Measurements from ENCODE around the gene SLC13A1.

The SLC13A1 gene

DNA sequence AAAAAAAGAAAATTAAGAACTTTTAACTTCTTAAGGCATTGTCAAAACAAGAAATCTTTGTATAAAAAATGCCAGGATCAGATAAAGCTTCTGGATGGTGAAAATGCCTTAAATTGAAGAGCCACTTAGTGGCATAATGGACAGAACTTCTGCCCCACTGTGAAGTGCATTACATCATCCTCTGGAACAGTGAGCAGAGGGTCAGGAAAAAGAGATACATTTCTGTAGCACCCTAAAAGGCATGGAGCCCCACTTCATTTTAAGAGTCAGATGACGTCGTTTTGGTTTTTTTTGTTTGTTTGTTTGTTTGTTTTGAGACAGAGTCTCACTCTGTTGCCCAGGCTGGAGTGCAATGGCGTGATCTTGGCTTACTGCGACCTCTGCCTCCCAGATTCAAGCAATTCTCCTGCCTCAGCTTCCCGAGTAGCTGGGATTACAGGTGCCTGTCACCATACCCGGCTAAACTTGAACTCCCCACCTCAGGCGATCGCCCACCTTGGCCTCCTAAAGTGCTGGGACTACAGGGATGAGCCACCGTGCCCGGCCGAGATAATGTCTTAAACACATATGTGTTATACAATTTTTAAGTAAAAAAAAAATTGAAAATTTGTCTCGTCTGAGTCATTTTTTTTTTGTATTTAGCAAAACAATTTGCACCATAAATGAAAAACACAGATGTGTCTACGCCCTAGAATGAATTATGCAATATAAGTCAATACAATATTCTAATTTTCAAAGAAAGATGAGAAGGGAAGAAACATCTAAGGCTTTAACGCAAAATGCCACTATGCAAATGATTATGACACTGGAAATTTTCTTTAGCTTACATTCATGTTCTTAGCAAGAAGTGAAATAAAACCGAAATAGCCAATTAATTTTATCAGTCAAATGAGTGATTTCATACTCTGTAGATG lies 29.2 kb downstream of the SLC13A1 start:
- Mint-ChIP-seq H3K4me1 (ENCODE audit: low read depth) (no peaks in the 10 kb centered on the region), H3K27ac (no peak overlapping the region), H3K27me3 (no peaks in the 10 kb centered on the region)

GRCh38 chr7:123169065-123169464 lies 30.7 kb downstream of the SLC13A1 start:
- Mint-ChIP-seq H3K36me3 (ENCODE audit: low read depth) (no peaks in the 10 kb centered on the region), H3K9me3 (no peaks in the 10 kb centered on the region), H3K4me1 (ENCODE audit: low read depth) (no peaks in the 10 kb centered on the region), H3K4me3 (no peak overlapping the region), H3K27me3 (no peaks in the 10 kb centered on the region), H3K27ac (no peak overlapping the region)
- intact Hi-C loops (cut with micrococcal nuclease), result no loop called here

More for the DNA sequence above, 29.2 kb downstream of the SLC13A1 start:
- intact Hi-C loops (cut with micrococcal nuclease), result no loop called here
- no peaks in the 10 kb centered on the region for H3K9me3 Mint-ChIP-seq
- H3K4me3 Mint-ChIP-seq, result no peak overlapping the region
- no peaks in the 10 kb centered on the region for H3K36me3 Mint-ChIP-seq (ENCODE audit: low read depth)

- H3K4me3 Mint-ChIP-seq, result no peak overlapping the region
- H3K27ac Mint-ChIP-seq, result no peak overlapping the region
- H3K4me1 Mint-ChIP-seq (ENCODE audit: low read depth), result no peaks in the 10 kb centered on the region
- no peaks in the 10 kb centered on the region for H3K27me3 Mint-ChIP-seq
- no peaks in the 10 kb centered on the region for H3K9me3 Mint-ChIP-seq
- intact Hi-C loops (cut with micrococcal nuclease), result no loop called here
- H3K36me3 Mint-ChIP-seq (ENCODE audit: low read depth), result no peaks in the 10 kb centered on the region
Measured at GRCh38 chr7:123157606-123158005, 42.2 kb downstream of the SLC13A1 start.

- Mint-ChIP-seq H3K4me3 (no peak overlapping the region), H3K36me3 (ENCODE audit: low read depth) (no peaks in the 10 kb centered on the region), H3K9me3 (no peaks in the 10 kb centered on the region), H3K4me1 (ENCODE audit: low read depth) (no peaks in the 10 kb centered on the region), H3K27ac (no peak overlapping the region), H3K27me3 (no peaks in the 10 kb centered on the region)
- intact Hi-C loops (cut with micrococcal nuclease), result no loop called here
Measured at GRCh38 chr7:123155571-123155970, 44.2 kb downstream of the SLC13A1 start.

- Mint-ChIP-seq H3K4me1 (ENCODE audit: low read depth) (no peaks in the 10 kb centered on the region), H3K27me3 (no peaks in the 10 kb centered on the region), H3K4me3 (no peak overlapping the region), H3K9me3 (no peaks in the 10 kb centered on the region), H3K36me3 (ENCODE audit: low read depth) (no peaks in the 10 kb centered on the region), H3K27ac (no peak overlapping the region)
- intact Hi-C loops (cut with micrococcal nuclease), result no loop called here
Measured at GRCh38 chr7:123154231-123154860, 45.4 kb downstream of the SLC13A1 start.

DNA sequence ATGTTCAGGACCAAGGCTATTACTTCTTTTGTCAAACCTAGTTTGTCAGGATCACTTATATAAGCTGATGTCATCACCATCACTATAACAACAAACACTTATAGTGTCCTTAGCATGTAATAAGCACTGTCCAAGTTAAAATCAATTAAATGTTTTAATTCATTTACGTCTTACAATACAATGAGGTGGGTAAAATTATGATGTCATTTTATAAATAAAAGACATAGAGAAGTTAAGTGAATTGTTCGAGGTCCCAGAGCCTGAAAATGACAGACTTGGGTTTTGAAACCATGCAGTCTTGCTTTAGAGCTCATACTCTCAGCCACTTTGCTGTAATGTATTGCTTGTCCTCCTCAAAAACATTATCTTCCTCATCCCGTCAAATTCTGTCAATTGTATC lies 48.3 kb downstream of the SLC13A1 start:
- H3K4me3 Mint-ChIP-seq, result no peak overlapping the region
- H3K27me3 Mint-ChIP-seq, result no peaks in the 10 kb centered on the region
- intact Hi-C loops (cut with micrococcal nuclease), result no loop called here
- no peaks in the 10 kb centered on the region for H3K4me1 Mint-ChIP-seq (ENCODE audit: low read depth)
- no peak overlapping the region for H3K27ac Mint-ChIP-seq
- H3K36me3 Mint-ChIP-seq (ENCODE audit: low read depth), result no peaks in the 10 kb centered on the region
- no peaks in the 10 kb centered on the region for H3K9me3 Mint-ChIP-seq

DNA sequence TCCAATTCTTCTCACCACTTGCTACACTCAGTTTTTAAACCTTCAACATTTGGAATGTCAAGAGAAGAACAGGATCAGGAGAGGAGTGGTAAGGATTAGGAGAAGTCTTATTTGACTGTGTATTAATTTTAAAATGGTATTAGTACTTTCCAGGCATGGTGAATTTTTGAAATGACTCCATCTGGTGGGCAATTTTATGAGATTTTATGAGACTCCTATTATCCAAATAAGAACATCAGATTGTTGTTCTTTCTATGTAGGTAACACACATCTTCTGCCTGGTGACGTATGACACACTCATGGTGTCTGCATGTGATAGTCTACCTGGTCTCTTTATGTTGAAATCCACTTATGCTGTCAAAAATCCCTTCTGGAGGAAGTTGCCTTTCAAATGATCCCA lies 51.0 kb downstream of the SLC13A1 start:
- no peak overlapping the region for H3K4me3 Mint-ChIP-seq
- H3K27me3 Mint-ChIP-seq, result no peaks in the 10 kb centered on the region
- H3K4me1 Mint-ChIP-seq (ENCODE audit: low read depth), result no peaks in the 10 kb centered on the region
- H3K27ac Mint-ChIP-seq, result no peak overlapping the region
- no peaks in the 10 kb centered on the region for H3K9me3 Mint-ChIP-seq
- no peaks in the 10 kb centered on the region for H3K36me3 Mint-ChIP-seq (ENCODE audit: low read depth)
- intact Hi-C loops (cut with micrococcal nuclease), result no loop called here

DNA sequence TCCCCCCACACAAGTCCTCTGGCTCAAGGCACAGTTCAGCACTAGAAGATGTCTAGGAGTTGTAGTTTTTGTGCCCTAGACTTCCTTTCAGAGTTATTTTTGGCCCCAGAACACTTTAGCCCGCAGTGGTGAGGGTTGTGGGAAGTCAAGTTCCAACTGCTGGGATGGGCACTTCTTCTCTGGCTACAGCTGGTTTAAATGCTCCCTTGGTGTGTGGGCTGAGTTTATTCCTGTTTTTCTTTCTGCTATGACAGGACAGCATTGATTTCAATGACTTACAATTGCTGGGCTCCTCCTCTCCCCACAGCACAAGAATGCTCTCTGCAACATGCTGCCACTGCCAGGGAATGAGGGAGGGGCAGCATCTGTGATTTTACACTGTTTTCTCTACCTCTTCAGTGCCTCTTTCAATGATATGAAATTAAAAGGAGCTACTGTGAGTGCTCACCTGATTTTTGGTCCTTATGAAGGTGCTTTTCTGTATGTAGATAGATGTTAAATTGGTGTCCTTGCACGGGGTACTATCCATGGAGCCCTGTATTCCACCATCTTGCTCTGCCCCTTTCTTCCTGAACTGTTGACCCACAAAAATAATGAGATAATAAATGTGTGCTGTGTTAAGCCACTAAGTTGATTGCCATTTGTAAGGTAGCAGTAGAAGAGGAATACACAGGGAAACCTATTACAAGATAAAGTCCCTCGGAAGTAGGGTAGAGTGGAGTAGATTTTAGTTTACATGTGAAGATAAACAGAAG lies 56.3 kb downstream of the SLC13A1 start:
- intact Hi-C loops (cut with micrococcal nuclease), result no loop called here
- Mint-ChIP-seq H3K9me3 (no peaks in the 10 kb centered on the region), H3K4me1 (ENCODE audit: low read depth) (no peaks in the 10 kb centered on the region), H3K27ac (no peak overlapping the region), H3K4me3 (no peak overlapping the region), H3K27me3 (no peaks in the 10 kb centered on the region), H3K36me3 (ENCODE audit: low read depth) (no peaks in the 10 kb centered on the region)

DNA sequence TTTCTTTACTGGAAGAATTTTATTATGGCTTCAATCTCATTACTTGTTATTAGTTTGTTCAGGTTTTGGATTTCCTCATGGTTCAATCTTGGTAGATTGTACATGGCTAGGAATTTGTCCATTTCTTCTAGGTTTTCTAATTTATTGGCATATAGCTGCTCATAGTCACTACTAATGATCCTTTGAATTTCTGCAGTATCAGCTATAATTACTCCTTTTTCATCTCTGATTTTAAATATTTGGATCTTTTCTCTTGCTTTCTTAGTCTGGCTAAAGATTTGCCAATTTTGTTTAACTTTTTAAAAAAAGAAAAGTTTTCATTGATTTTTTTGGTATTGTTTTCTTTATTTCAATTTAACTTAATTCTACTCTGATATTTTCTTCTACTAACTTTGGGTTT lies 59.2 kb downstream of the SLC13A1 start:
- Mint-ChIP-seq H3K9me3 (no peaks in the 10 kb centered on the region), H3K27me3 (no peaks in the 10 kb centered on the region), H3K36me3 (ENCODE audit: low read depth) (no peaks in the 10 kb centered on the region), H3K27ac (no peak overlapping the region), H3K4me3 (no peak overlapping the region), H3K4me1 (ENCODE audit: low read depth) (no peaks in the 10 kb centered on the region)
- intact Hi-C loops (cut with micrococcal nuclease), result no loop called here

DNA sequence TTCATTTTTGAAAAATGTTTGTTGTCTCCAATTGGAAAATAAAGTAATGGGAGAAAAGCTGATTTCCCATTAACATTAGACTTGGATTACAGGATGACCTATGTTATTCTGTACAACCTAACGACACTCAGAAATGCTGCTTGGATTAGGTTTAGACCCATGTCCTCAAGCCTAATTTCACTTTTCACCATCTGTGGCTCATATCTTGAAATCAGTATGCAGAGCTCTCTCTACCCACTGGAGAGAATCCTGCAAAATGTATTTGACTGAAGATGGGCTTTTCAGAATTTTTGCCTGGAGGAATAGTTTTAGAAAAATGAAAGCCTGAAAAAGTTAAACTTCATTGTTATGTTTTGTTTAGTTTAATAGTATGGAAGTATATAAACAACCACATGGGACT lies 63.8 kb downstream of the SLC13A1 start:
- Mint-ChIP-seq H3K4me3 (no peak overlapping the region), H3K27me3 (no peaks in the 10 kb centered on the region), H3K9me3 (no peaks in the 10 kb centered on the region), H3K27ac (no peak overlapping the region), H3K36me3 (ENCODE audit: low read depth) (no peaks in the 10 kb centered on the region), H3K4me1 (ENCODE audit: low read depth) (no peaks in the 10 kb centered on the region)
- intact Hi-C loops (cut with micrococcal nuclease), result no loop called here

DNA sequence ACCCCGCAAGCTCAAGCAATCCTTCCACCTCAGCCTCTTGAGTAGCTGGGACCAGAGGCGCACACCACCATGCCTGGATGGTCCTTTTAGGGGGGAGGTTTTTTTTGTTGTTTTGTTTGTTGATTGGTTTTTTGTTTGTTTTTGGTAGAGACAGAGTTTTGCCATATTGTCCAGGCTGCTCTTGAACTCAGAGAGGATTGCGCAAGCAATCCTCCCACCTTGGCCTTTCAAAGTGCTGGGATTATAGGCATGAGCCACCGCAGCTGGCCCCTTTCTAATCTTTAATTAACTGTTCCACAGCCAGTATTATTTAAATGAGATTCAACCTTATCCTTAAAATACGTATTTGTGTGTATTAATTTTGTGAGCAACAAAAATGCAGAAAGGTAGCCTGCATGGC lies 65.8 kb downstream of the SLC13A1 start:
- no peak overlapping the region for H3K27ac Mint-ChIP-seq
- H3K4me1 Mint-ChIP-seq (ENCODE audit: low read depth), result no peaks in the 10 kb centered on the region
- H3K36me3 Mint-ChIP-seq (ENCODE audit: low read depth), result no peaks in the 10 kb centered on the region
- intact Hi-C loops (cut with micrococcal nuclease), result no loop called here
- no peaks in the 10 kb centered on the region for H3K27me3 Mint-ChIP-seq
- no peaks in the 10 kb centered on the region for H3K9me3 Mint-ChIP-seq
- no peak overlapping the region for H3K4me3 Mint-ChIP-seq

DNA sequence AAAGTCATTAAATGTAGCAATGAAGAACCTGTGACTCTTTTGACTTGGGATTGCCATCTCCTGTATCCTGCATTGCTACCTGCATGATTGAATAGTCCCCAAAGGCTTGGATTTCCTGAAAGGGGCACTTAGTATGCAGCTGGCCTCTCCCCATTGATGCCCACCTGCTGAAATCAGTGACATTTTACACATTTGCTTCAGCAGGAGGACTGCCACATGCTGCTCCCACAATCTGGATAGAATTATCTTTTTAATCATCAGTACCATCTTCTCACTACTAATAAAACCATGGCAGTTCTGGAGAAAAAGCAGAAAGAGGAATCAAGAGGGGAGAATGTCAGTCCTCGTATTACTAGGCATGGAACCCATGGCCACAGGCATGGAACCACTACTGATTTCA lies 67.8 kb downstream of the SLC13A1 start:
- Mint-ChIP-seq H3K4me1 (ENCODE audit: low read depth) (no peaks in the 10 kb centered on the region), H3K36me3 (ENCODE audit: low read depth) (no peaks in the 10 kb centered on the region), H3K4me3 (no peak overlapping the region), H3K27ac (no peak overlapping the region), H3K9me3 (no peaks in the 10 kb centered on the region), H3K27me3 (no peaks in the 10 kb centered on the region)
- intact Hi-C loops (cut with micrococcal nuclease), result no loop called here

DNA sequence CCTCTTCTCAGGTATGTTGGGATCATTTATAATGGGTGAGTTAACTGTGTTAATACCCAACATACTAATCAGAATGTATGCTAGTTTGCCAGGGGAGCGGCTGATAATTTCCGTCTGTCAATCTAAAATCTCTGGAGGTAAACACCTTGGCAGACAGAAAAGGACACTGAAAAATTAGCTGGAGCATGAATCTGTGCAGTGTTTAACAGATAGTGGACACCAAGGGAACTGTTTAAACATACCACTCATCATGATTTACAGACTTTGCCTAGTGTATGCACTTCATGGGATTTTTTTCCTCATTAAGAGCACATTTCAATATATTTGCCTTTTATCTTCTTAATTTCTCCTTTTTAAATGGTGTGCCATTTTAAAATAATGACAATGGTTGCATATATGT lies 68.2 kb downstream of the SLC13A1 start:
- H3K36me3 Mint-ChIP-seq (ENCODE audit: low read depth), result no peaks in the 10 kb centered on the region
- H3K4me3 Mint-ChIP-seq, result no peak overlapping the region
- no peaks in the 10 kb centered on the region for H3K27me3 Mint-ChIP-seq
- no peak overlapping the region for H3K27ac Mint-ChIP-seq
- no peaks in the 10 kb centered on the region for H3K9me3 Mint-ChIP-seq
- intact Hi-C loops (cut with micrococcal nuclease), result no loop called here
- H3K4me1 Mint-ChIP-seq (ENCODE audit: low read depth), result no peaks in the 10 kb centered on the region

- Mint-ChIP-seq H3K9me3 (no peaks in the 10 kb centered on the region), H3K4me3 (no peak overlapping the region), H3K4me1 (ENCODE audit: low read depth) (no peaks in the 10 kb centered on the region), H3K27me3 (no peaks in the 10 kb centered on the region), H3K27ac (no peak overlapping the region), H3K36me3 (ENCODE audit: low read depth) (no peaks in the 10 kb centered on the region)
- intact Hi-C loops (cut with micrococcal nuclease), result no loop called here
Measured at GRCh38 chr7:123131140-123131539, 68.6 kb downstream of the SLC13A1 start.

Data from dendritic cell treated with granulocyte-macrophage colony-stimulating factor and Interleukin-4, amounts not matched to agents 40 ng/mL and 50 ng/mL, for 4 days (primary cell).